ENCODE results near the gene AMZ2.
"Not testable (repeated sequence)": the region's sequence is repeated elsewhere in the genome, so short reads cannot be mapped to it uniquely, and the experiment has no call there.

- TF ChIP-seq CREB1 (CRISPR knock-in tag; IDR thresholded peaks at IDR 0.05; ENCODE audit: low read depth); POLR2AphosphoS5 (IDR thresholded peaks at IDR 0.05; ENCODE audit: low read depth); CTCF (conservative IDR thresholded peaks at IDR 0.05; ENCODE audit: low read depth in 2 of 2); EZH2phosphoT487 (IDR thresholded peaks at IDR 0.05; ENCODE audit: unreplicated experiment); REST (IDR thresholded peaks at IDR 0.05; ENCODE audit: unreplicated experiment); EZH2 (IDR thresholded peaks at IDR 0.05; ENCODE audit: low read depth, unreplicated experiment); JUNB (IDR thresholded peaks at IDR 0.05; ENCODE audit: unreplicated experiment): not testable (repeated sequence)
Observed at GRCh38 chr17:68281965-68282364, 34.1 kb downstream of the AMZ2 start.

Measured in GM23338 (cell line).